HUES48 (cell line): Measurements from ENCODE around the gene PSME3.
"Not testable (repeated sequence)": the region's sequence is repeated elsewhere in the genome, so short reads cannot be mapped to it uniquely, and the experiment has no call there.

Experiments used
- H3K27ac ChIP-seq: one replicate; pipeline ENCODE4 v1.7.0; 2013; ENCODE audit warnings: low read depth, low read length, inconsistent platforms
- H3K27me3 ChIP-seq: 2 replicates; pipeline ENCODE4 v1.6.1; 2013; ENCODE audit warnings: mild to moderate bottlenecking, low read length; ENCODE audit not compliant: control insufficient read depth, insufficient read depth
- H3K36me3 ChIP-seq: 2 replicates; pipeline ENCODE4 v1.6.1; 2013; ENCODE audit warnings: low read length; ENCODE audit not compliant: control insufficient read depth, insufficient read depth
- H3K4me1 ChIP-seq: 2 replicates; pipeline ENCODE4 v1.6.1; 2013; ENCODE audit warnings: mild to moderate bottlenecking, low read length; ENCODE audit not compliant: control insufficient read depth, insufficient read depth
- H3K4me3 ChIP-seq: 2 replicates; pipeline ENCODE4 v1.5.1; 2013; ENCODE audit warnings: mild to moderate bottlenecking, low read depth, low read length
- H3K9ac ChIP-seq: 2 replicates; pipeline ENCODE4 v1.6.1; 2013; ENCODE audit warnings: mild to moderate bottlenecking, low read depth, low read length, moderate library complexity
- H3K9me3 ChIP-seq: 2 replicates; pipeline ENCODE4 v1.6.1; 2013; ENCODE audit warnings: low read length; ENCODE audit not compliant: control insufficient read depth, insufficient read depth

Gene PSME3

DNA sequence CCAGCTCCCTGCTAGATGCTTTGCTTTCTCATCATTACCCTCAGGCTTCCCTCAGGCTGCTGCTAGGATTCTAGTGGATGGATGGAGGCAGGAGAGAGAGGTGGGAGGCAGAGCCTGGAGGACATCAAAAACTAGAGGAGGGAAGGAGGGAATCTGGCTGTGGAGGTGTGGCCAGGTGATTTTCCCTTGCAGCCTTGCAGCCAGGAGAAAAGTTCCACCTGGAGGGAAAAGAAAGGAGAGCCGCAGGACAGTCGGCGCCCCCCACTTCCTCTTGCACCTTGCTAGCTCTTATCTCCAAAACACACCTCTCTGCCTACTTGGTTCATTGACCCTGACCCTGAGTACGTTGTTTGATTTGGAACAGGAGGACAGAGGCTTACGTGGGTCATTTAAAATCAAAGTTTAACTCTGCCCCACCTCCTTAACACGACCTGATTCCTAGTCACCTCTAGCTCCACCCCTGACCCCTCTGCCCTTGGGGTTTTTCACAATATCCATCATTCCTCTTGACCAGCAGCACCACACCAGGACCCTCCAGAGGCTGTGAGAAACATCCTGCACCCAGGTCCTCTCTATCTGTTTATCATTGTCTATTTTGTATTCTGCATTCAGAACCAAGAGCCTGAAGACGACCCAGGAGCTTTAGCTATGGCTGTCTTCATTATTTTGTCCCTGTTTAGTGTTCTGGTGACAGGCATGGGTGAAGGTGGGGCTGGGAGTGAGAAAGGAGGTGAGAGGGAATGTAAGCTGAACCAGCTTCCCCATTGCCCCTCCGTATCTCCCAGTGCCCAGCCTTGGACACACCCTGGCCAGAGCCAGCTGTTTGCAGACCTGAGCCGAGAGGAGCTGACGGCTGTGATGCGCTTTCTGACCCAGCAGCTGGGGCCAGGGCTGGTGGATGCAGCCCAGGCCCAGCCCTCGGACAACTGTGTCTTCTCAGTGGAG, 33.7 kb downstream of the PSME3 start:
- no peaks in the 10 kb centered on the region for H3K4me1 ChIP-seq
- H3K4me3 ChIP-seq = no peak overlapping the region
- no peaks in the 10 kb centered on the region for H3K27me3 ChIP-seq
- H3K36me3 ChIP-seq = no peaks in the 10 kb centered on the region
- H3K9me3 ChIP-seq = peaks cover 3% of the 10 kb centered on the region; the same call in 1 of the 2 replicates
- no peak overlapping the region for H3K27ac ChIP-seq
- H3K9ac ChIP-seq = no peak overlapping the region

DNA sequence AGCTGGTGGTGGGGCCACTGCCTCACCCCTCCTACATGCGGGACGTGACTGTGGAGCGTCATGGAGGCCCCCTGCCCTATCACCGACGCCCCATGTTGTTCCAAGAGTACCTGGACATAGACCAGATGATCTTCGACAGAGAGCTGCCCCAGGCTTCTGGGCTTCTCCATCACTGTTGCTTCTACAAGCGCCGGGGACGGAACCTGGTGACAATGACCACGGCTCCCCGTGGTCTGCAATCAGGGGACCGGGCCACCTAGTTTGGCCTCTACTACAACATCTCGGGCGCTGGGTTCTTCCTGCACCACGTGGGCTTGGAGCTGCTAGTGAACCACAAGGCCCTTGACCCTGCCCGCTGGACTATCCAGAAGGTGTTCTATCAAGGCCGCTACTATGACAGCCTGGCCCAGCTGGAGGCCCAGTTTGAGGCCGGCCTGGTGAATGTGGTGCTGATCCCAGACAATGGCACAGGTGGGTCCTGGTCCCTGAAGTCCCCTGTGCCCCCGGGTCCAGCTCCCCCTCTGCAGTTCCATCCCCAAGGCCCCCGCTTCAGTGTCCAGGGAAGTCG, 34.6 kb downstream of the PSME3 start:
- not testable (repeated sequence) for H3K36me3 ChIP-seq, H3K4me3 ChIP-seq, H3K4me1 ChIP-seq, H3K27ac ChIP-seq, H3K9me3 ChIP-seq, H3K27me3 ChIP-seq, H3K9ac ChIP-seq

DNA sequence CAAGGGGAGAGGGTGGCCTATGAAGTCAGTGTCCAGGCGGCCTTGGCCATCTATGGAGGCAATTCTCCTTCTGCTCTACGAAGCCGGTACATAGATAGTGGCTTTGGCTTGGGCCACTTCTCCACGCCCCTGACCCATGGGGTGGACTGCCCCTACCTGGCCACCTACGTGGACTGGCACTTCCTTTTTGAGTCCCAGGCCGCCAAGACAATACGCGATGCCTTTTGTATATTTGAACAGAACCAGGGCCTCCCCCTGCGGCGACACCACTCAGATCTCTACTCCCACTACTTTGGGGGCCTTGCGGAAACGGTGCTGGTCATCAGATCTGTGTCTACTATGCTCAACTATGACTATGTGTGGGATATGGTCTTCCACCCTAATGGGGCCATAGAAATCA, 35.1 kb downstream of the PSME3 start:
- no peaks in the 10 kb centered on the region for H3K4me1 ChIP-seq
- no peak overlapping the region for H3K9ac ChIP-seq
- H3K27ac ChIP-seq = no peak overlapping the region
- no peaks in the 10 kb centered on the region for H3K36me3 ChIP-seq
- H3K27me3 ChIP-seq = no peaks in the 10 kb centered on the region
- H3K4me3 ChIP-seq = no peak overlapping the region
- peaks cover 3% of the 10 kb centered on the region; the same call in 1 of the 2 replicates for H3K9me3 ChIP-seq

DNA sequence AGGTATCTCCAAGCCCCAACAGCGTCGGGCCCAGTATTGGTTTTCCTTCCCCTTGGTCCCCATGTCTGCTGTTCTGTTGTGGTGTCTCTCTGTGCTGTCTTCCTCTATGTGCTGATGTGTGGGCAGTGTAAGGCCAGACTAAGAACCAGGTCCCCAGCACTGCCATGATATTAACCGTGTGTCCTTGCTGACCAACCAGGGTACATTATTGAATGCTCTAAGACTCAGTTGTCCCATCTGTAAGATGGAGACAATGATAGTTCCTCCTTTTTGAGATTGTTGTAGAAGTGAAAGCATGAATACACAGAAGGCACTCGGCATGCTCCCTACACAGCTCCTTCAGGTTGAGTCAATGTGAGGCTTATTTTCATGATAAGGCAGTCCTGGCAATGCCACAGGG, 38.5 kb downstream of the PSME3 start:
- H3K27ac ChIP-seq = no peak overlapping the region
- H3K4me3 ChIP-seq = no peak overlapping the region
- no peaks in the 10 kb centered on the region for H3K27me3 ChIP-seq
- peaks cover 3% of the 10 kb centered on the region; the same call in 1 of the 2 replicates for H3K9me3 ChIP-seq
- no peaks in the 10 kb centered on the region for H3K4me1 ChIP-seq
- no peak overlapping the region for H3K9ac ChIP-seq
- H3K36me3 ChIP-seq = no peaks in the 10 kb centered on the region

DNA sequence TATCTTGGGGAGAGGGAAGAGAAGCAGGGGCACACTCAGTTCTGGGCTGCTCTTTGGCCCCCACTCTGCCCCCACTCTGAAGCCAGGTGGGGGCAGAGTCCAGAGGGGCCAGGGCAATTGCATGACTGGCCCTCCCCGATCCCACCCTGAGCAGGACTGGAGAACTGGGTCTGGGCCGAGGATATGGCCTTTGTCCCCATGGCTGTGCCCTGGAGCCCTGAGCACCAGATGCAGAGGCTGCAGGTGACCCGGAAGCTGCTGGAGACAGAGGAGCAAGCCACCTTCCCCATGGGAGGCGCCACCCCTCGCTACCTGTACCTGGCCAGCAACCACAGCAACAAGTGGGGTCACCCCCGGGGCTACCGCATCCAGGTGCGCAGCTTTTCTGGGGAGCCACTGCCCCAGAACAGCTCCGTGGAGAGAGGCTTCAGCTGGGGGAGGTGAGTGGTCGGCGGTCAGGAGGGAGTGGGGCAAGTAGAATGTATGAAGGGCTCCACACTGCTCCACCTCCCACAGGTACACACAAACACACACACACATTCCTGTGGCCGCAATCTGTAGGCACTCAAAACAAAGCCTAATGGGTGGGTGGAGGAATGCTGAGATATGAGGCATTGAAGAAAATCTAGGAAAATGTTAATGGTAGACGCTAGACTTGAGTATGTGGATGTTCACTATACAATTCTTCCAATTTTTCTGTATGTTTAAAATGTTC, 39.2 kb downstream of the PSME3 start:
- no peak overlapping the region for H3K27ac ChIP-seq
- H3K9ac ChIP-seq = no peak overlapping the region
- no peak overlapping the region for H3K4me3 ChIP-seq
- no peaks in the 10 kb centered on the region for H3K36me3 ChIP-seq
- H3K9me3 ChIP-seq = peaks cover 3% of the 10 kb centered on the region; the same call in 1 of the 2 replicates
- no peaks in the 10 kb centered on the region for H3K4me1 ChIP-seq
- H3K27me3 ChIP-seq = peaks cover 1% of the 10 kb centered on the region; the same call in 1 of the 2 replicates

DNA sequence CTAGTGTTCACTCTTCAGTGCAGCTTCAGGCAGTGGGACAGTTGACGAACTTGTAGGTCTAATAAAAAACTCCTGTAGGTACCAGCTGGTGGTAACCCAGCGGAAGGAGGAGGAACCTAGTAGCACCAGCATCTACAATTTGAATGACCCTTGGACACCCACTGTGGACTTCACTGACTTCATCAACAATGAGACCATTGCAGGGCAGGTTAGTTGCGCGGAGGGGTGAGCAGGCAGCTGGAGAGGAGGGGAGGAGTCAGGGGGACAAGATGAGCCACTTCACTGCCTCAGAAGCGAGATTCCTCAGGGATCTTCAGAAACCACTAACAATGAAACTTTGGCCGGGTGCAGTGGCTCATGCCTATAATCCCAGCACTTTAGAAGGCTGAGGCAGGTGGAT, 40.1 kb downstream of the PSME3 start:
- Histone ChIP-seq H3K27ac (no peak overlapping the region), H3K4me3 (no peak overlapping the region), H3K9me3 (peaks cover 3% of the 10 kb centered on the region; the same call in 1 of the 2 replicates), H3K36me3 (no peaks in the 10 kb centered on the region), H3K27me3 (peaks cover 7% of the 10 kb centered on the region), H3K9ac (no peak overlapping the region), H3K4me1 (peaks cover 1% of the 10 kb centered on the region; the same call in 1 of the 2 replicates)

DNA sequence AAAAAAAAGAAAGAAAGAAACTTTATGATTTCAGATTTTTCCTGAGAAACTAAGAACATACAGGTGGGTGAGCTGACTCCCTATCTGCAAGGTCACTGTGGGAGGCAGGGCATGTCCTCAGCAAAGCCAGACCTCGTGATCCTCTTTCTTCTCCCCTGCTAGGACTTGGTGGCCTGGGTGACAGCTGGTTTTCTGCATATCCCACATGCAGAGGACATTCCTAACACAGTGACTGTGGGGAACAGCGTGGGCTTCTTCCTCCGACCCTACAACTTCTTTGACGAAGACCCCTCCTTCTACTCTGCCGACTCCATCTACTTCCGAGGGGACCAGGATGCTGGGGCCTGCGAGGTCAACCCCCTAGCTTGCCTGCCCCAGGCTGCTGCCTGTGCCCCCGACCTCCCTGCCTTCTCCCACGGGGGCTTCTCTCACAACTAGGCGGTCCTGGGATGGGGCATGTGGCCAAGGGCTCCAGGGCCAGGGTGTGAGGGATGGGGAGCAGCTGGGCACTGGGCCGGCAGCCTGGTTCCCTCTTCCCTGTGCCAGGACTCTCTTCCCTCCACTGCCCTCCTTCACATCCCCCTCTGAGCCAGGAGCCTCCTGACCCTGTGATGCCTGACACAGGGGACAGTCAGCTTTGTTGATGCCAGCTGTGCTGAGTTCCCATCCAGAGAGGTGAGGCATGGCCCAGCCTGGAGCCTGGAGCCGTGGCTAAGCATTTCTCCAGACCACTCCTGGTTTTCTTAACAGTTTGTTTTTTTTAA, 40.9 kb downstream of the PSME3 start:
- H3K36me3 ChIP-seq, H3K4me1 ChIP-seq, H3K27ac ChIP-seq, H3K4me3 ChIP-seq, H3K9me3 ChIP-seq, H3K9ac ChIP-seq: not testable (repeated sequence)
- peaks cover 11% of the 10 kb centered on the region for H3K27me3 ChIP-seq

DNA sequence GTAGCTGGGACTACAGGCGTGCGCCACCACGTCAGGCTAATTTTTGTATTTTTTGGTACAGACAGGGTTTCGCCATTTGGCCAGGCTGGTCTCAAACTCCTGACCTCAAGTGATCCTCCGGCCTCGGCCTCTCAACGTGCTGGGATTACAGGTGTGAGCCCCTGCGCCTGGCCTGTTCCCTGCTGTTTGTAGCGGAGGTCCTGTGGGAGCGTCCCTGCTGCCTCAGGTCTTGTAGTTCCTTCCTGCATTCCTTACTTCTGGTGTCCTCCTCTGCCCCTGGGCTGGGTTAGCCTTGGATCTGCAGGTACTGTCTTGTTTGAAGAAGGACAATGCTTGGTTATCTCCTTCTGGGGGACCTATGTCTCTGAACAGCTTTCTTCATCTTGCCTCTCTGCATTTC, 43.8 kb downstream of the PSME3 start:
- H3K9ac ChIP-seq = no peak overlapping the region
- H3K4me3 ChIP-seq = no peak overlapping the region
- no peak overlapping the region for H3K27ac ChIP-seq
- no peaks in the 10 kb centered on the region for H3K9me3 ChIP-seq
- peaks cover 11% of the 10 kb centered on the region for H3K27me3 ChIP-seq
- H3K4me1 ChIP-seq = peaks cover 6% of the 10 kb centered on the region; the same call in 1 of the 2 replicates
- H3K36me3 ChIP-seq = no peaks in the 10 kb centered on the region

DNA sequence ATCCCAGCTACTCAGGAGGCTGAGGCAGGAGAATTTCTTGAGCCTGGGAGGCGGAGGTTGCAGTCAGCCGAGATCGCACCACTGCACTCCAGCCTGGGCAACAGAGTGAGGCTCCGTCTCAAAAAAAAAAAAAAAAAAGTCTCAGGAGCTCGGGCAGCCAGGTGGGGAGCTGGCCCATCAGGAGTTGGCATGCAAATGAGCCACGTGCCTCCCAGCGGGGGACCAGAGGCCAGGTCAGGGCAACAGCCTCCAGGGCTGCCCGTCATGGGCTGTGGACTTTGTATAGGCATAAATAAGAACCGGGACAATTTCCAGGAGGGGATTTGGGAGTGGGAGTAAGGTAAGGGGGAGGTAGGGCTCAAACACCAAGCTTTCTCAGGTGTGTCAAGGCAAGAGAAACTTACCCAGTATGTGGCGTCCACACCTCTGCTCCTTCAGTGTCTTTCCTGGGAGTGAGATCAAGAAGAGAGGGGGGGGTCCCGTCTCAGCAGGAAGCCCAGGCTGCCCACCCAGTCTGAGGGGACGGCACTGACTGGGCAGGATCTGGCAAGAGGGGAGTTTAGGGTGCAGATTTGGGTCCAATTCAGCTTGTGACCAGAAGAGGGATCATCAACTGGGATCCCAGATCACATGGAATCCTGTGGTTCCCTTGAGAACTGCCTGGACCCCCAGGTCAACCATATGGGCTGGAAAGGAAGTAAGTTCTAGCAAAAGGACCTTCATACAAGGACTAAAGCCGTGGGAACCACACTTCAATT, 45.1 kb downstream of the PSME3 start:
- Histone ChIP-seq H3K27ac (no peak overlapping the region), H3K27me3 (peaks cover 11% of the 10 kb centered on the region), H3K9me3 (no peaks in the 10 kb centered on the region), H3K4me1 (peaks cover 6% of the 10 kb centered on the region; the same call in 1 of the 2 replicates), H3K9ac (no peak overlapping the region), H3K36me3 (no peaks in the 10 kb centered on the region), H3K4me3 (no peak overlapping the region)
